ENCODE results near the gene PNMA6A. TPM values are rescaled to one million over a fixed set of nuclear protein-coding genes. Genes with fewer than 3 reads are reported as not detected.
"Not testable (repeated sequence)": the region's sequence is repeated elsewhere in the genome, so short reads cannot be mapped to it uniquely, and the experiment has no call there.

PNMA6A gene
- total and polyA plus RNA-seq, 10 of the 15 experiments (the other 5 are each of a cell fraction or from before 2014, with no cell fraction given) = 0.03 to 0.23 (median 0.15) TPM; not detected in 7

- FAIRE-seq; H3K36me3 ChIP-seq (ENCODE audit: control insufficient read depth in 2 of 2, insufficient read depth in 2 of 2, low read length in 1 of 2); H2AFZ ChIP-seq (ENCODE audit: control insufficient read depth, low read depth, low read length); DNase-seq (ENCODE audit: low read depth, low spot score); H3K4me2 ChIP-seq (ENCODE audit: control insufficient read depth, insufficient read depth); ATAC-seq; SMC1A ChIA-PET (ENCODE audit: uncharacterized antibody, unreplicated experiment); H3K27me3 ChIP-seq (replicated peaks in 1 of 2; ENCODE audit: control insufficient read depth in 2 of 2, insufficient read depth in 2 of 2, low read length in 1 of 2); BruUV-seq (replicated peaks); H3K27ac ChIP-seq (ENCODE audit: control insufficient read depth, insufficient read depth); CTCF ChIA-PET; H3K9ac ChIP-seq (ENCODE audit: control insufficient read depth, insufficient read depth, low read length); H3K9me3 ChIP-seq (replicated peaks; ENCODE audit: control insufficient read depth, insufficient read depth, low read length); H3K79me2 ChIP-seq (ENCODE audit: control insufficient read depth, insufficient read depth, low read length); in situ Hi-C loops (cut with MboI); H4K20me1 ChIP-seq (ENCODE audit: control insufficient read depth, insufficient read depth); intact Hi-C loops (cut with micrococcal nuclease; ENCODE audit: unreplicated experiment); RAD21 ChIA-PET (ENCODE audit: unreplicated experiment); H3K4me1 ChIP-seq (ENCODE audit: control insufficient read depth, insufficient read depth, low read length); POLR2A ChIA-PET; H3K4me3 ChIP-seq: not testable (repeated sequence)
- WGBS (ENCODE audit: insufficient coverage, insufficient replicate concordance, low lambda C conversion rate, missing lambda C conversion rate) = no CpG with 5 or more reads among the region's 3 CpGs
These were observed 45.5 kb downstream of the PNMA6A start for GRCh38 chrX:153117754-153118153.

- intact Hi-C loops (cut with micrococcal nuclease; ENCODE audit: unreplicated experiment); SMC1A ChIA-PET (ENCODE audit: uncharacterized antibody, unreplicated experiment); H3K27ac ChIP-seq (ENCODE audit: control insufficient read depth, insufficient read depth); H3K9ac ChIP-seq (ENCODE audit: control insufficient read depth, insufficient read depth, low read length); H3K27me3 ChIP-seq (replicated peaks in 1 of 2; ENCODE audit: control insufficient read depth in 2 of 2, insufficient read depth in 2 of 2, low read length in 1 of 2); RAD21 ChIA-PET (ENCODE audit: unreplicated experiment); H3K79me2 ChIP-seq (ENCODE audit: control insufficient read depth, insufficient read depth, low read length); DNase-seq (ENCODE audit: low read depth, low spot score); H4K20me1 ChIP-seq (ENCODE audit: control insufficient read depth, insufficient read depth); H3K4me1 ChIP-seq (ENCODE audit: control insufficient read depth, insufficient read depth, low read length); FAIRE-seq; ATAC-seq; H2AFZ ChIP-seq (ENCODE audit: control insufficient read depth, low read depth, low read length); H3K4me2 ChIP-seq (ENCODE audit: control insufficient read depth, insufficient read depth); POLR2A ChIA-PET; H3K36me3 ChIP-seq (ENCODE audit: control insufficient read depth in 2 of 2, insufficient read depth in 2 of 2, low read length in 1 of 2); BruUV-seq (replicated peaks); H3K9me3 ChIP-seq (replicated peaks; ENCODE audit: control insufficient read depth, insufficient read depth, low read length); CTCF ChIA-PET; in situ Hi-C loops (cut with MboI); H3K4me3 ChIP-seq: not testable (repeated sequence)
- no CpG with 5 or more reads among the region's 8 CpGs for WGBS (ENCODE audit: insufficient coverage, insufficient replicate concordance, low lambda C conversion rate, missing lambda C conversion rate)
These were observed 48.0 kb downstream of the PNMA6A start for GRCh38 chrX:153120230-153120629.

GRCh38 chrX:153123468-153123867 lies 51.2 kb downstream of the PNMA6A start:
- H3K9ac ChIP-seq (ENCODE audit: control insufficient read depth, insufficient read depth, low read length); H3K36me3 ChIP-seq (ENCODE audit: control insufficient read depth in 2 of 2, insufficient read depth in 2 of 2, low read length in 1 of 2); SMC1A ChIA-PET (ENCODE audit: uncharacterized antibody, unreplicated experiment); BruUV-seq (replicated peaks); H3K9me3 ChIP-seq (replicated peaks; ENCODE audit: control insufficient read depth, insufficient read depth, low read length); DNase-seq (ENCODE audit: low read depth, low spot score); H3K4me3 ChIP-seq; H3K27ac ChIP-seq (ENCODE audit: control insufficient read depth, insufficient read depth); H3K4me1 ChIP-seq (ENCODE audit: control insufficient read depth, insufficient read depth, low read length); intact Hi-C loops (cut with micrococcal nuclease; ENCODE audit: unreplicated experiment); H2AFZ ChIP-seq (ENCODE audit: control insufficient read depth, low read depth, low read length); in situ Hi-C loops (cut with MboI); H3K79me2 ChIP-seq (ENCODE audit: control insufficient read depth, insufficient read depth, low read length); FAIRE-seq; H4K20me1 ChIP-seq (ENCODE audit: control insufficient read depth, insufficient read depth); H3K4me2 ChIP-seq (ENCODE audit: control insufficient read depth, insufficient read depth); RAD21 ChIA-PET (ENCODE audit: unreplicated experiment); H3K27me3 ChIP-seq (replicated peaks in 1 of 2; ENCODE audit: control insufficient read depth in 2 of 2, insufficient read depth in 2 of 2, low read length in 1 of 2); CTCF ChIA-PET; POLR2A ChIA-PET; ATAC-seq: not testable (repeated sequence)
- WGBS (ENCODE audit: insufficient coverage, insufficient replicate concordance, low lambda C conversion rate, missing lambda C conversion rate) = 0% methylated on average over 1 of the region's 14 CpGs

Small RNA genes lying within 50 kb of the gene (small RNA-seq; reads per million reads assigned to genes)
- gene AC243428.1 = not detected

Other genes starting within 250 kb of the PNMA6A start
- 12.7 and 14.0 TPM in 2 replicates for gene CETN2, start 241.7 kb upstream of the PNMA6A start, total RNA-seq (2014; rRNA removed)
- gene CETN2, start 241.7 kb upstream of the PNMA6A start, total RNA-seq (2014; rRNA removed; fragmentation: Illumina TruSeq; extraction: Trizol) = 21.1 and 23.0 TPM in 2 replicates
- gene CETN2, start 241.7 kb upstream of the PNMA6A start, total RNA-seq (2021) = 11.4 and 12.0 TPM in 2 replicates
- 15.9 and 20.0 TPM in 2 replicates for gene CETN2, start 241.7 kb upstream of the PNMA6A start, polyA plus RNA-seq (2011; rRNA removed)
- gene CETN2, start 241.7 kb upstream of the PNMA6A start, polyA plus RNA-seq (2014; fragmentation: Illumina TruSeq; extraction: Trizol) = 26.2 and 33.5 TPM in 2 replicates
- gene CETN2, start 241.7 kb upstream of the PNMA6A start, polyA plus RNA-seq (2014; fragmentation: Nextera tagmentation; extraction: Ambion mirVana) = 10 to 100 TPM; 18.9 to 26.1 TPM
- gene CETN2, start 241.7 kb upstream of the PNMA6A start, polyA plus RNA-seq (2014; rRNA removed) = 9.4 and 13.8 TPM in 2 replicates
- gene CETN2, start 241.7 kb upstream of the PNMA6A start, polyA plus RNA-seq (2016; fragmentation: Nextera tagmentation; extraction: Ambion mirVana) = 10 to 100 TPM; 27.4 to 30.3 TPM
- gene NSDHL, start 241.4 kb upstream of the PNMA6A start, total RNA-seq (2014; rRNA removed) = 22.9 and 25.9 TPM in 2 replicates
- gene NSDHL, start 241.4 kb upstream of the PNMA6A start, total RNA-seq (2014; rRNA removed; fragmentation: Illumina TruSeq; extraction: Trizol) = 16.0 and 16.9 TPM in 2 replicates
- gene NSDHL, start 241.4 kb upstream of the PNMA6A start, total RNA-seq (2021) = 23.5 and 24.2 TPM in 2 replicates
- 31.9 and 37.1 TPM in 2 replicates for gene NSDHL, start 241.4 kb upstream of the PNMA6A start, polyA plus RNA-seq (2011; rRNA removed)
- gene NSDHL, start 241.4 kb upstream of the PNMA6A start, polyA plus RNA-seq (2014; fragmentation: Illumina TruSeq; extraction: Trizol) = 33.6 and 43.4 TPM in 2 replicates
- 10 to 100 TPM; 21.8 to 27.8 TPM for gene NSDHL, start 241.4 kb upstream of the PNMA6A start, polyA plus RNA-seq (2014; fragmentation: Nextera tagmentation; extraction: Ambion mirVana)
- gene NSDHL, start 241.4 kb upstream of the PNMA6A start, polyA plus RNA-seq (2014; rRNA removed) = 24.7 and 25.3 TPM in 2 replicates
- 10 to 100 TPM; 32.0 to 33.0 TPM for gene NSDHL, start 241.4 kb upstream of the PNMA6A start, polyA plus RNA-seq (2016; fragmentation: Nextera tagmentation; extraction: Ambion mirVana)
- 0.56 and 0.71 TPM in 2 replicates for gene ZNF185, start 174.4 kb upstream of the PNMA6A start, total RNA-seq (2014; rRNA removed)
- 0.54 and 0.55 TPM in 2 replicates for gene ZNF185, start 174.4 kb upstream of the PNMA6A start, total RNA-seq (2014; rRNA removed; fragmentation: Illumina TruSeq; extraction: Trizol)
- 0.51 and 0.69 TPM in 2 replicates for gene ZNF185, start 174.4 kb upstream of the PNMA6A start, total RNA-seq (2021)
- 1.3 and 1.6 TPM in 2 replicates for gene ZNF185, start 174.4 kb upstream of the PNMA6A start, polyA plus RNA-seq (2011; rRNA removed)
- gene ZNF185, start 174.4 kb upstream of the PNMA6A start, polyA plus RNA-seq (2014; fragmentation: Illumina TruSeq; extraction: Trizol) = 0.46 and 0.85 TPM in 2 replicates
- under 1 TPM; 0.23 to 0.27 TPM for gene ZNF185, start 174.4 kb upstream of the PNMA6A start, polyA plus RNA-seq (2014; fragmentation: Nextera tagmentation; extraction: Ambion mirVana)
- 0.51 and 0.74 TPM in 2 replicates for gene ZNF185, start 174.4 kb upstream of the PNMA6A start, polyA plus RNA-seq (2014; rRNA removed)
- under 1 TPM; 0.71 to 0.97 TPM for gene ZNF185, start 174.4 kb upstream of the PNMA6A start, polyA plus RNA-seq (2016; fragmentation: Nextera tagmentation; extraction: Ambion mirVana)
- gene PNMA5, start 78.3 kb upstream of the PNMA6A start, total RNA-seq (2014; rRNA removed) = not detected in 2 replicates
- not detected in 2 replicates for gene PNMA5, start 78.3 kb upstream of the PNMA6A start, total RNA-seq (2014; rRNA removed; fragmentation: Illumina TruSeq; extraction: Trizol)
- gene PNMA5, start 78.3 kb upstream of the PNMA6A start, total RNA-seq (2021) = not detected in 2 replicates
- gene PNMA5, start 78.3 kb upstream of the PNMA6A start, polyA plus RNA-seq (2011; rRNA removed) = not detected in 2 replicates
- 0.03 TPM in 1 of 2 replicates, not detected in the other for gene PNMA5, start 78.3 kb upstream of the PNMA6A start, polyA plus RNA-seq (2014; fragmentation: Illumina TruSeq; extraction: Trizol)
- not detected for gene PNMA5, start 78.3 kb upstream of the PNMA6A start, polyA plus RNA-seq (2014; fragmentation: Nextera tagmentation; extraction: Ambion mirVana)
- gene PNMA5, start 78.3 kb upstream of the PNMA6A start, polyA plus RNA-seq (2014; rRNA removed) = not detected in 2 replicates
- not detected for gene PNMA5, start 78.3 kb upstream of the PNMA6A start, polyA plus RNA-seq (2016; fragmentation: Nextera tagmentation; extraction: Ambion mirVana)
- gene PNMA3, start 16.0 kb upstream of the PNMA6A start, total RNA-seq (2014; rRNA removed) = not detected in 2 replicates
- not detected in 2 replicates for gene PNMA3, start 16.0 kb upstream of the PNMA6A start, total RNA-seq (2014; rRNA removed; fragmentation: Illumina TruSeq; extraction: Trizol)
- not detected in 2 replicates for gene PNMA3, start 16.0 kb upstream of the PNMA6A start, total RNA-seq (2021)
- not detected in 2 replicates for gene PNMA3, start 16.0 kb upstream of the PNMA6A start, polyA plus RNA-seq (2011; rRNA removed)
- gene PNMA3, start 16.0 kb upstream of the PNMA6A start, polyA plus RNA-seq (2014; fragmentation: Illumina TruSeq; extraction: Trizol) = 0.06 TPM in 1 of 2 replicates, not detected in the other
- not detected for gene PNMA3, start 16.0 kb upstream of the PNMA6A start, polyA plus RNA-seq (2014; fragmentation: Nextera tagmentation; extraction: Ambion mirVana)
- 0.09 TPM in 1 of 2 replicates, not detected in the other for gene PNMA3, start 16.0 kb upstream of the PNMA6A start, polyA plus RNA-seq (2014; rRNA removed)
- not detected for gene PNMA3, start 16.0 kb upstream of the PNMA6A start, polyA plus RNA-seq (2016; fragmentation: Nextera tagmentation; extraction: Ambion mirVana)
- not detected in 2 replicates for gene MAGEA1, start 106.8 kb downstream of the PNMA6A start, total RNA-seq (2014; rRNA removed)
- not detected in 2 replicates for gene MAGEA1, start 106.8 kb downstream of the PNMA6A start, total RNA-seq (2014; rRNA removed; fragmentation: Illumina TruSeq; extraction: Trizol)
- not detected in 2 replicates for gene MAGEA1, start 106.8 kb downstream of the PNMA6A start, total RNA-seq (2021)
- 0.31 and 0.37 TPM in 2 replicates for gene MAGEA1, start 106.8 kb downstream of the PNMA6A start, polyA plus RNA-seq (2011; rRNA removed)
- not detected in 2 replicates for gene MAGEA1, start 106.8 kb downstream of the PNMA6A start, polyA plus RNA-seq (2014; fragmentation: Illumina TruSeq; extraction: Trizol)
- gene MAGEA1, start 106.8 kb downstream of the PNMA6A start, polyA plus RNA-seq (2014; fragmentation: Nextera tagmentation; extraction: Ambion mirVana) = not detected
- gene MAGEA1, start 106.8 kb downstream of the PNMA6A start, polyA plus RNA-seq (2014; rRNA removed) = not detected in 2 replicates
- not detected for gene MAGEA1, start 106.8 kb downstream of the PNMA6A start, polyA plus RNA-seq (2016; fragmentation: Nextera tagmentation; extraction: Ambion mirVana)
- gene PNMA6F, start 249.3 kb downstream of the PNMA6A start, total RNA-seq (2014; rRNA removed) = not detected in 2 replicates
- not detected in 2 replicates for gene PNMA6F, start 249.3 kb downstream of the PNMA6A start, total RNA-seq (2014; rRNA removed; fragmentation: Illumina TruSeq; extraction: Trizol)
- not detected in 2 replicates for gene PNMA6F, start 249.3 kb downstream of the PNMA6A start, total RNA-seq (2021)
- not detected in 2 replicates for gene PNMA6F, start 249.3 kb downstream of the PNMA6A start, polyA plus RNA-seq (2011; rRNA removed)
- gene PNMA6F, start 249.3 kb downstream of the PNMA6A start, polyA plus RNA-seq (2014; fragmentation: Illumina TruSeq; extraction: Trizol) = not detected in 2 replicates
- not detected for gene PNMA6F, start 249.3 kb downstream of the PNMA6A start, polyA plus RNA-seq (2014; fragmentation: Nextera tagmentation; extraction: Ambion mirVana)
- gene PNMA6F, start 249.3 kb downstream of the PNMA6A start, polyA plus RNA-seq (2014; rRNA removed) = not detected in 2 replicates
- not detected for gene PNMA6F, start 249.3 kb downstream of the PNMA6A start, polyA plus RNA-seq (2016; fragmentation: Nextera tagmentation; extraction: Ambion mirVana)

Measured in GM12878 (cell line).